Neural cell (in vitro differentiated cells): ENCODE data around the gene KDM4B. TPM values are rescaled to one million over a fixed set of nuclear protein-coding genes. Genes with fewer than 3 reads are reported as not detected.
"Not testable (repeated sequence)": the region's sequence is repeated elsewhere in the genome, so short reads cannot be mapped to it uniquely, and the experiment has no call there.

Experiments
- H2AFZ ChIP-seq: fragments of 200-600, 300-800 bp; sonication (generic), shearing (Covaris generic); 2 replicates; pipeline ENCODE4 v1.6.0; 2014; ENCODE audit warnings: low read depth, mild to moderate bottlenecking, antibody characterized with exemption, low read length, moderate library complexity
- H3F3A ChIP-seq: fragments of 200-600 bp; shearing (Covaris generic); 2 replicates; pipeline ENCODE4 v1.6.1; 2016; ENCODE audit warnings: mild to moderate bottlenecking, moderate library complexity, mixed read lengths, antibody characterized with exemption, low read length; ENCODE audit not compliant: insufficient read depth, poor library complexity, severe bottlenecking
- H3K27ac ChIP-seq: fragments of 200-600, 300-800 bp; sonication (generic), shearing (Covaris generic); 2 replicates; pipeline ENCODE4 v1.5.1; 2014; ENCODE audit warnings: mild to moderate bottlenecking, low read length, moderate library complexity
- H3K27me3 ChIP-seq: fragments of 300-800, 200-600 bp; sonication (generic), shearing (Covaris generic); 2 replicates; pipeline ENCODE4 v1.6.0; 2014; ENCODE audit warnings: mild to moderate bottlenecking, low read depth, low read length, moderate library complexity; ENCODE audit not compliant: insufficient read depth
- H3K36me3 ChIP-seq: fragments of 300-800, 200-600 bp; sonication (generic), shearing (Covaris generic); 2 replicates; pipeline ENCODE4 v1.5.1; 2014; ENCODE audit warnings: mild to moderate bottlenecking, antibody characterized with exemption, low read length, moderate library complexity; ENCODE audit not compliant: insufficient read depth
- H3K4me2 ChIP-seq: fragments of 300-800, 200-600 bp; sonication (generic), shearing (Covaris generic); 2 replicates; pipeline ENCODE4 v1.6.0; 2014; ENCODE audit warnings: mild to moderate bottlenecking, low read length
- H3K4me3 ChIP-seq: fragments of 300-800, 200-600 bp; sonication (generic), shearing (Covaris generic); 2 replicates; pipeline ENCODE4 v1.5.1; 2014; ENCODE audit warnings: mild to moderate bottlenecking, low read length, moderate library complexity
- H3K79me2 ChIP-seq: fragments of 200-600 bp; shearing (Covaris generic); replicated peaks from 2 replicates; pipeline ENCODE4 v1.6.0; 2014; ENCODE audit warnings: mild to moderate bottlenecking, low read length, moderate library complexity; ENCODE audit not compliant: insufficient read depth
- H3K9ac ChIP-seq: fragments of 300-800, 200-600 bp; sonication (generic), shearing (Covaris generic); 2 replicates; pipeline ENCODE4 v1.6.1; 2016; ENCODE audit warnings: mild to moderate bottlenecking, low read length, mixed read lengths
- H3K9me2 ChIP-seq: fragments of 200-600 bp; shearing (Covaris generic); 2 replicates; pipeline ENCODE4 v1.6.1; 2016; ENCODE audit warnings: mild to moderate bottlenecking, low read length, mixed read lengths; ENCODE audit not compliant: insufficient read depth
- H3K9me3 ChIP-seq: fragments of 200-600, 300-800 bp; sonication (generic), shearing (Covaris generic); 2 replicates; pipeline ENCODE4 v1.6.1; 2016; ENCODE audit warnings: mild to moderate bottlenecking, mixed run types, low read length, moderate library complexity, mixed read lengths
- H4K20me1 ChIP-seq: fragments of 200-600 bp; shearing (Covaris generic); 2 replicates; pipeline ENCODE4 v1.6.1; 2016; ENCODE audit warnings: mild to moderate bottlenecking, mixed run types; ENCODE audit not compliant: insufficient read depth
- CTCF ChIP-seq: fragments of 450-650 bp; IDR thresholded peaks from 2 replicates; pipeline ENCODE4 v1.5.1; 2014; ENCODE audit warnings: antibody characterized with exemption, mild to moderate bottlenecking, moderate library complexity; ENCODE audit not compliant: poor library complexity, severe bottlenecking
- EP300 ChIP-seq: fragments of 450-650 bp; conservative IDR thresholded peaks from 2 replicates; pipeline ENCODE4 v1.6.1; 2014; ENCODE audit warnings: antibody characterized with exemption, mild to moderate bottlenecking, moderate library complexity; ENCODE audit not compliant: poor library complexity, severe bottlenecking
- EZH2 ChIP-seq: fragments of 200-600, 300-800 bp; shearing (Covaris generic), sonication (generic); IDR thresholded peaks from 2 replicates; pipeline ENCODE4 v1.6.1; 2014; ENCODE audit warnings: antibody characterized with exemption, low read length, borderline replicate concordance, mild to moderate bottlenecking; ENCODE audit not compliant: insufficient read depth, poor library complexity, severe bottlenecking
- MXI1 ChIP-seq: fragments of 450-650 bp; conservative IDR thresholded peaks from 2 replicates; pipeline ENCODE4 v1.6.1; 2014; ENCODE audit warnings: antibody characterized with exemption, mild to moderate bottlenecking; ENCODE audit not compliant: poor library complexity, severe bottlenecking
- POLR2AphosphoS5 ChIP-seq: IDR thresholded peaks from 2 replicates; pipeline ENCODE4 v1.6.1; 2012
- RAD21 ChIP-seq: fragments of 450-650 bp; conservative IDR thresholded peaks from 2 replicates; pipeline ENCODE4 v1.6.1; 2014; ENCODE audit warnings: antibody characterized with exemption, mild to moderate bottlenecking, moderate library complexity
- REST ChIP-seq: IDR thresholded peaks from 2 replicates; pipeline ENCODE4 v1.6.1; 2012; ENCODE audit warnings: borderline replicate concordance
- SMC3 ChIP-seq: fragments of 450-650 bp; conservative IDR thresholded peaks from 2 replicates; pipeline ENCODE4 v1.6.1; 2014; ENCODE audit warnings: antibody characterized with exemption, mild to moderate bottlenecking, moderate library complexity; ENCODE audit not compliant: poor library complexity
- TAF1 ChIP-seq: IDR thresholded peaks from 2 replicates; pipeline ENCODE4 v1.6.1; 2012; ENCODE audit warnings: low read depth
- polyA plus RNA-seq: library from polyadenylated mRNA; depleted of rRNA; stranded (reverse); fragments of >200 nt; gene quantifications from 2 replicates; pipeline ENCODE4 v1.2.3, GENCODE V29; 2014

KDM4B gene
- polyA plus RNA-seq, 1 donor from 2014 or later = 19.1 TPM

GRCh38 chr19:5028229-5028886 is 59.4 kb downstream of the KDM4B start:
- H4K20me1 ChIP-seq = peaks cover 6% of the 10 kb centered on the region
- H3K9ac ChIP-seq = no peak overlapping the region
- no peaks in the 10 kb centered on the region for H3K9me2 ChIP-seq
- H3F3A ChIP-seq = no peaks in the 10 kb centered on the region
- no peak overlapping the region for H3K4me3 ChIP-seq
- no peak overlapping the region for H2AFZ ChIP-seq
- no peaks in the 10 kb centered on the region for H3K36me3 ChIP-seq
- H3K27ac ChIP-seq = no peak overlapping the region
- no peaks in the 10 kb centered on the region for H3K27me3 ChIP-seq
- H3K4me2 ChIP-seq = no peak overlapping the region
- H3K9me3 ChIP-seq = no peaks in the 10 kb centered on the region
- peaks cover 34% of the 10 kb centered on the region for H3K79me2 ChIP-seq
- TF ChIP-seq REST (no peak), POLR2AphosphoS5 (no peak), SMC3 (no peak), MXI1 (no peak), TAF1 (no peak), EP300 (no peak), RAD21 (no peak), EZH2 (no peak), CTCF (no peak)

GRCh38 chr19:5029596-5029995 is 60.7 kb downstream of the KDM4B start:
- H3K4me3 ChIP-seq, H3K9me2 ChIP-seq, H4K20me1 ChIP-seq, H3K27ac ChIP-seq, H3K9me3 ChIP-seq, H3F3A ChIP-seq, H3K27me3 ChIP-seq, H3K36me3 ChIP-seq, H2AFZ ChIP-seq, H3K4me2 ChIP-seq, H3K9ac ChIP-seq: not testable (repeated sequence)
- TF ChIP-seq CTCF = peak; percentile 56
- H3K79me2 ChIP-seq = peaks cover 27% of the 10 kb centered on the region
